Measurements from ENCODE around the gene SPOCK1.

Gene SPOCK1

GRCh38 chr5:137504916-137505315 lies 5.8 kb upstream of the SPOCK1 start:
- no peaks in the 10 kb centered on the region; the same call in none of the 2 replicates for H3K27me3 ChIP-seq (replicated peaks; ENCODE audit: control insufficient read depth, insufficient read depth, low read length)
- no peak for TF ChIP-seq CTCF (IDR thresholded peaks at IDR 0.05; ENCODE audit: insufficient read depth, low read length, poor library complexity, severe bottlenecking)
- H3K4me3 ChIP-seq (replicated peaks; ENCODE audit: low read depth, low read length) = no peak overlapping the region
- no peaks in the 10 kb centered on the region for H3K36me3 ChIP-seq (ENCODE audit: control insufficient read depth, insufficient read depth, low read length)
- DNase-seq (ENCODE audit: extremely low read depth, insufficient read length) = no peak

GRCh38 chr5:137503456-137503855 lies 4.3 kb upstream of the SPOCK1 start:
- DNase-seq (ENCODE audit: extremely low read depth, insufficient read length) = no peak
- Histone ChIP-seq H3K36me3 (ENCODE audit: control insufficient read depth, insufficient read depth, low read length) (no peaks in the 10 kb centered on the region), H3K4me3 (replicated peaks; ENCODE audit: low read depth, low read length) (no peak overlapping the region), H3K27me3 (replicated peaks; ENCODE audit: control insufficient read depth, insufficient read depth, low read length) (no peaks in the 10 kb centered on the region; the same call in none of the 2 replicates)
- no peak for TF ChIP-seq CTCF (IDR thresholded peaks at IDR 0.05; ENCODE audit: insufficient read depth, low read length, poor library complexity, severe bottlenecking)

- Histone ChIP-seq H3K36me3 (ENCODE audit: control insufficient read depth, insufficient read depth, low read length) (no peaks in the 10 kb centered on the region), H3K4me3 (replicated peaks; ENCODE audit: low read depth, low read length) (no peak overlapping the region), H3K27me3 (replicated peaks; ENCODE audit: control insufficient read depth, insufficient read depth, low read length) (no peaks in the 10 kb centered on the region; the same call in none of the 2 replicates)
- TF ChIP-seq CTCF (IDR thresholded peaks at IDR 0.05; ENCODE audit: insufficient read depth, low read length, poor library complexity, severe bottlenecking) = no peak
- no peak for DNase-seq (ENCODE audit: extremely low read depth, insufficient read length)
These were observed 3.5 kb upstream of the SPOCK1 start for GRCh38 chr5:137502632-137503031.

DNA sequence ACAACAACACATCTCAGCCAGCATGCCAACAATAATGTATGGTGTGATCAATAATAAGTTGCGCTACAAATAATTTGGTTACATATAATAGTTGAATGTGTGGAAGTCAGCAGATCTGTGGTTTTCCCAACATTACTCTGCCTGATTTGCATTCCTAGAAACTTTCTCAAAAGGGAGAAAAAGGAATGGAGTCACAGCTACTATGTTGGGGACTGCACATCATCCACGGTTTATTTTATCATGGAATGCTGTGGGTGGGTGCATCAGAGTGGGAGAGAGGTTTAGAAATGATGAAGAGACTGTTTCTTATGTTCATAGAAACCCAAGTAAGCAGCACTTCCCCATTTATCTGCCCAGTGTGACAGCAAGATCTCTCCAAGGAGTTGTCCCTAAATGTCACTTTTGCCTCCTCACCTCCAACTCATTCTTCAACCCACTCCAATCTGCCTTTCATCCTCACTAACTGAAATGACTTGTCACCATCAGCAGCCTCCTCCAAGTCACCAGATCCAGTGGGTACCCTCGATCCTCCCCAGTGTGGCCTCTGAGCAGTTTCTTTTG lies 2.8 kb upstream of the SPOCK1 start:
- no peak for DNase-seq (ENCODE audit: extremely low read depth, insufficient read length)
- no peaks in the 10 kb centered on the region; the same call in none of the 2 replicates for H3K27me3 ChIP-seq (replicated peaks; ENCODE audit: control insufficient read depth, insufficient read depth, low read length)
- no peaks in the 10 kb centered on the region for H3K36me3 ChIP-seq (ENCODE audit: control insufficient read depth, insufficient read depth, low read length)
- no peak for TF ChIP-seq CTCF (IDR thresholded peaks at IDR 0.05; ENCODE audit: insufficient read depth, low read length, poor library complexity, severe bottlenecking)
- no peak overlapping the region for H3K4me3 ChIP-seq (replicated peaks; ENCODE audit: low read depth, low read length)

GRCh38 chr5:137501226-137501625 lies 2.1 kb upstream of the SPOCK1 start:
- no peak for TF ChIP-seq CTCF (IDR thresholded peaks at IDR 0.05; ENCODE audit: insufficient read depth, low read length, poor library complexity, severe bottlenecking)
- no peak for DNase-seq (ENCODE audit: extremely low read depth, insufficient read length)
- H3K4me3 ChIP-seq (replicated peaks; ENCODE audit: low read depth, low read length) = no peak overlapping the region
- H3K36me3 ChIP-seq (ENCODE audit: control insufficient read depth, insufficient read depth, low read length) = no peaks in the 10 kb centered on the region
- no peaks in the 10 kb centered on the region; the same call in none of the 2 replicates for H3K27me3 ChIP-seq (replicated peaks; ENCODE audit: control insufficient read depth, insufficient read depth, low read length)
